NOMO-1 (cell line): ENCODE results near the gene CLDN12.
A peak's percentile ranks its signal among the peaks of the same experiment; 100 is the strongest.

Source experiments
- DNase-seq, 2 experiments: peaks; one replicate each; lab custom pipeline; 2025; ENCODE audit not compliant: unreplicated experiment in 2 of 2; lab: John Stamatoyannopoulos, UW

The CLDN12 gene

DNA sequence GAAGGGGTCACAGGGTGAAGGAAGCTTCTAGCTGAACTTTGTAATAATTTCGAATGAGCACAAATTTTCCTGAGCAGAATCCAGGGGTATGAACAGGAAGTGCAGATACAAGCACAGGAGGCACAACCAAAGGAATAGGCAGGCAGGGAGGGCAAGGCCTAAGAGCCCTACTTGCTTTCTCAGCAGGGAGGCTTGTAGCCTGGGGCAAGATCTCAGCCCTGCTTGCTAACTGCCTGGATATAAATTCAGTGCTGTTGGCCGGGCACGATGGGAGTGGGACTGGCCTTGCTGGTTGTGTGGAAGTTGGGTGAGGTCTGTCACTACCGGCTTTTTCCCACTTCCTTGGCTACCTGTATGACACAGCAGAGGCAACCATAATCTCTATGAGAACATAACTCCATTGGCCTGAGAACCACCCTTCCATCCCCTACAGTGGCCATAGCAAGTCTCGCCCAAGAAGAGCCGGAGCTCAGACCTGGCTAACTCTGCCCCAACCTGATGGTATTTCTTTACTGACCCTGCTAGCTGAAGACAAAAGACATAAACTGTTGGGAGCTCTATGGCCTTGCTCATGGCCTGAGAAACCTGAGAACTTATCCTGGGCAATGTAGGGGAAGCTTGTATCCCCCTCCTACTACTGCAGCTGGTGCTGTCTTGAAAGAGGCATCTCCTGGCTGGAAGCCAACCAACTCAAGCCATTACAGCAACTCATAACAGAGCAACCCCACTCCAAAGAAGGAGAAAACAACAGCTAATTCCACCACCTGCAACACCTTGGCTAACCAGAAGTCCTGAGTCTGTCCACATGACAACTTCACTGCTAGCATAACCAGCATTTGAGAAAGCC is 27.6 kb downstream of the CLDN12 start:
- DNase-seq, result no peak

DNA sequence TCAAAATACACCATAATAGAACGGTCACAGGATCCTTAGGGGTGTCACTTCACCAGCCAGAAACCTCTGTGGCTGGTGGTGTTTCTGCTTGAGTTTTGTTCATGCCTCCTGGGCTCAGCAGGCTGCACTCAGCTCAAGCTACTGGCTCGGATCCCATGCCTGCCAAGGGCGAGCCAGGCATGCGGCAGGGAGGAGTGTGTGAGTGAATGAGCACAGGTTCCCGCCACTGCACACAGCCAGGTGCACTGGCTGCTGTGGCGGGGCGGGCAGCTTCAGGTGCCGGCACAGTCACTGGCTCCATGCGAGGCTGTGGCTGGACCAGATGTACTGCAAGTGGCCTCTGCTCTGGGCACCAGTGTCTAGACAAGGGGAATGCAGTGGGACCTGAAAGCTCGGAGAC is 29.5 kb downstream of the CLDN12 start:
- DNase-seq, result no peak

DNA sequence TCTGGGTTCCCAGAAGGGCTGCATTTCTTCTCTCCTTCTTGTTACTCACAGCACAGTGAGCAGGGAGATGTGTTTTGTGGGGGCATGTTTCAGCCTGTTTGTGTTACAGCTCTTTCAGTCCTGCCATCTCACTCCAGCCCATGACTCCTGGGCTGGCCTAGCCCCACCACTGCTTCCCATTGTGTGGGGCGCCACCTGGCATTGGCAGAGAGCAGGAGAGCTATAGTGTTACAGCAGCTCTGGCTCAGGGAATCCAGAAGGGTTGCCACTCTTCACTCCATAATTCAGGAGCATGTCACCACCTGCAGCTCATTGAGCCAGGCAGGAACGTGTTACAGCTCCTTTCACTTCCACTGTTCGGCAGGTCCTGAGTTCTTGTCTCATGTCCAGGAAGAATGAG is 30.0 kb downstream of the CLDN12 start:
- no peak for DNase-seq

DNA sequence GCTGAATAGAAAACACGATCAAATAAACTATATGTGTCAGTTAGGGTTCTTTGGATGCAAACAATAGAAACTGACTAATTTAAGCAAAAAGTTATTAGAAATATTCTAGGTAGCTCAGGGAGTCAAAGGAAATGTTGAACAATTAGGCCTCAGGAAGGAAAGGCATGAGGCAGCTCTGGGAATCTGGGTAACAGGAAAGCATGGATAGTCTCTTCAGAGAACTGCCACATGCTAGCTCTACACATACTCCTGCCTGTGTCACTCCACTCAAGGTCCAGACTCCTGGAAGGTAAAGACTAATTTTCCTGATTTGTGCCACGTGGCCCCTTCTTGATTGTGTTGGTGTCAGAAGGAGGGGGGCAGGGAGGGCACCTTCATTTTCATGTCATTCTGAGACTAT is 42.4 kb downstream of the CLDN12 start:
- no peak for DNase-seq

DNA sequence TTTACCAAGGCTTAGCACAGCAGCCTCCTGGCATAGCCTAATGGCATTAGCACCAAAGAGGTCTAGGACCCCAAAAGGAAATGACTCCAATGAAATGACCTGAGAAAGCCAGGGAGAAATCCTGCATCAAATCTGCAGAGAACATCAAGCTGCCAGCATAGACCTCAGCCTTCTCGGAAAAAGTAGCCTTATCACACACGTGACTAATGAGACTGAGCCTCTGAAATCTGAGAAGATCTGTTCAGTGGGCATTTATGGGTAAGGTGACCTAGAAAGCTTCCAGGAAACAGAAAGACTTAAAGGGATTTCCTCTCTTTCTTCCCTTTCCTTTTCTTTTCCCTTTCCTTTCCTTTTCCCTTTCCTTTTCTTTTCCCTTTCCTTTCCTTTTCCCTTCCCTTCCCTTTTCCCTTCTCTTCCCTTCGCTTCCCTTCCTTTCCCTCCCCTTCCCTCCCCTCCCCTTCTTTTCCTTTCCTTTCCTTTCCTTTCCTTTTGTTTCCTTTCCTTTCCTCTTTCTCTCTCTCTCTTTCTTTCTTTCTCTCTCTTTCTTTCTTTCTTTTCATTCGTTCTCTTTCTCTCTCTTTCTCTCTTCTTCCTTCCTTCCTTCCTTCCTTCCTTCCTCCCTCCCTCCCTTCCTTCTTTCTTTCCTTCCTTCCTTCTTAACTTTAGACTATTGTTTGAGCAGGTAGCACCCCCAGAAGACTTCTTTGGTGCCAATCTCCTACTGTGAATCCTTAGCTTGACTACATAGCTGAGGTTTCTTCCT is 43.1 kb downstream of the CLDN12 start:
- no peak for DNase-seq

DNA sequence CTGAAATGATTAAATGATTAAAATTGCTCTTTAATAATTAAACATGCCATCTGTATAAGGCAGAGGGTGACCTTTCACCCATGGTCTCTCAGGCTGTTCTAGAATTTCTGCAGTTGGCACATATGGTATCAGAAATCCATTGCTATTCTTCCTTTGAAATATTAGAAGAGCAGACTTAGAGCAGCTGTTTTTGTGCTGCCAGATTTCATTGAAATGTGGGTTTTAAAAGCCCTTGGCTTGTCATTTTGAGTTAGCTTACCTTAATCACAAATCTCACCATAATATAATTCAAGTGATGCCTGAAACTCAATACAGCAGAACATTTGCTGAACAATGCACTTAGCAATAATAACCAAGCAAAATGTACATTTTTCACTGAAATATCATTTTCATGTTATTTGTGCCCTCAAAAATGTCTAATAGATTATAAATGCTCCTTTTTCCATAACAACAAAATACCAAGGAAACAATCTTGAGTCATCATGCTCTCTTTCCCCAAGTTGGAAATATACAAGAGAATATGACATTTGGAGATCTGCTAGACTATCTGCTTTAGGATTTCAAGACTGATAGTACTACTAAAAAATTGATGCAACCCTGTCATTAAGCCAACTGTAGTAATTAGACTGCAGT is 50.1 kb downstream of the CLDN12 start:
- no peak for DNase-seq

DNA sequence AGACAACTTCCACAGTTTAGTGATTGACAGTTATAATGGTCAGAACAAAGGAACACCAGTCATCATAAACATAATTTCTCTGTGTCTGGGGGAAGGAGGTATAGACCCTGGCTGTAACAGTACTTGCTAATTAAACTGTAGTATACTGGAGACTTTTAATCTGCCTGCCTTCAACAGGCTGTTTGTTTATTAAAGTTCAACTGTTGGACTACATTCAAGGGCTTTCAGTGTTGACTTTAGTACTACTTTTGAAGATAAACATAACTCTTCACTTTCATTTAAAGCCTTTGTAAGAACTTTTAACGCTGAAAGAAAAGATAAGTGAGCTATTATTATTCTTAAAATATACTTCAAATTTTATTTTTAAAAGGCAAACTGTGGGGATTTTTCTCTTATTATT is 50.7 kb downstream of the CLDN12 start:
- DNase-seq, result no peak

DNA sequence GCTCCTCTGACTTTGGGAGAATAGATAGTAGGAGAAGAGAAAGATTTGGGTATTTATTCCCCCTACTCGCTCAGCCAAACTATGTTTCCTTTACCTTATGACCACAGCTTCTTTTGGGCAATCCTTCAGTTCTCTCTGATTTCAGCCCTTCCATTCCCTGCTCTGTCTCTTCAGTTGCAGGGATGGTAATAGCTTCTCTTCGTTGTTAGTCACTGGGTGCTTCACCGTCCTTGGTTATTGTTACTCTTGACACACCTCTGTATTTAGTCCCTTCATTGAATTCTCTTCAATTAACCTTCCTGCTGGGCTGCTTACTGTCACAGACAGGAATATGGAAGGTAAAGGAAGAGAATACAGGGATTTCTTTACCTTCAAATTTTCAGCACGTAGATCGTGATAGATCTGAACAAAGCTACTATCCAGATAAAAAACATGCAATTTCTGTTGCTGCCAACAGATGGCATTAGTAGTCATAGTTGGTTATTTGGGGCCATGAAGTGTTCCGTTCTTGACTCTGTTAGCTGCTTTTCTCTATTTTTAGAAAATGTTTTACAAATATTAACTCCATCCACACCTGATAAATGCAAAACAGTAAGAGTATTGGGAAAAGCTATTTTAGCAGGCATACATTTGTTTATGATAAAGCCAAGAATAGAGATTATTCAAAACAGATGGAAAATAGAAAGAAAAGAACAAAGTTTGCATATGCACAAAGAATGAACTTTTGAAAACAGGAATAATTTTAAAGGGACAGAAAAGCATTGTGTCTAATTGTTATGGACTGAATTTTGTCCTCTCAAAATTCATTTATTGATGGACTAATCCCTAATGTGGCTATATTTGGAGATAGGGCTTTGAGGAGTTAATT is 52.1 kb downstream of the CLDN12 start:
- DNase-seq, result peak; percentile 74 to 86

DNA sequence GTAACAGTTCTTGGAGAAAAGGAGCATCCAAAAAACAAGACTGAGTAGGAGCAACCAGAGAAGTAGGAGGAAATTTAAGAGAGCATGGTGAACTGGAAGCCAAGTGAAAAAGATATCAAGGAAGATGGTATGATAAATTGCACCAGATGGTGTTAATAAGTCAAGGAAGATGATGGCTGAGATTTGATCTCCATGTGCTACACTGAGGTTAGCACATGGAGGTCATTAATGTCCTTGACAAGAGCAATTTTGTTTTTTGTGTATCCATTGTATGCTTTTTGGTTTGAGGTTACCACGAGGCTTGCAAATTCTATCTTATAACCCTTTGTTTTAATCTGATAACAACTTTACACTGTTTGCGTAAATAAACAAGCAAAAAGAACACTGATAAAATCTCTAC is 54.8 kb downstream of the CLDN12 start:
- no peak for DNase-seq

DNA sequence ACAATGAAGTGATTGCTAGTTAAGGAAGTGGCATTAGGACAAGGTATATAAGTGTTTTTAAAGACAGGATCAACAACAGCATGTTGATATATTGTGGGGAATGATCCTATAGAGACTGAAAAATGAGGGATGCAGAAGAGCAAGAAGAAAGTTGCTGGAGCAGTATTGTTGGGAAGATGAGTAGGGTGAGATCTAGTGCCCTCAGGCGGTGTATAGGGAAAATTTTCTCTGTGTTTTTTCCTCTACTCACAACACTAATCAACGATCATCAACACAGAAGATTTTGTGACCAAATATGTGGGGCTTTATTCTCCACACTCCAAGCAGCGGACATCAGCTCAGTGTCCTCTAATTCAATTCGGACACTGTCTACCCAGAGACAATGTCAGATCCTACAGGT is 56.6 kb downstream of the CLDN12 start:
- no peak for DNase-seq

DNA sequence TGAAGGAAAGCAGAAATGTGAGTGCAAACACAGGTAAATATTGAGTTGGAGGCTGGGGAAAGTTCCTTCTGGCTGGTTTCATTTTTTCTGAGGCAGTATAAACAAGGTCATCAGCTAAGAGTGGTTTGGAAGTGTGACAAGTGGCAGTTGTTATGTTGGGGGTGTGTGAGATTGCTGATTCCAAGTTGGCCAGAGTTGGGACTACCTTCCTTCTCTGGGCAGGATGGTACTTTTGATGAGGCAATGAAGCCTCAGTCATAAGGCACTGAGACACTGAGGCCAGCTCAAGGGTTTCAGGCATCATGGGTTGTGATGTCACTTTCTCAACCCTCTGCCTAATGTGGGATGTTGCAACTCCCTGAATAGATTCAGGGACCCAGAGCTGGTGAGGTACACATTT is 58.0 kb downstream of the CLDN12 start:
- no peak for DNase-seq

DNA sequence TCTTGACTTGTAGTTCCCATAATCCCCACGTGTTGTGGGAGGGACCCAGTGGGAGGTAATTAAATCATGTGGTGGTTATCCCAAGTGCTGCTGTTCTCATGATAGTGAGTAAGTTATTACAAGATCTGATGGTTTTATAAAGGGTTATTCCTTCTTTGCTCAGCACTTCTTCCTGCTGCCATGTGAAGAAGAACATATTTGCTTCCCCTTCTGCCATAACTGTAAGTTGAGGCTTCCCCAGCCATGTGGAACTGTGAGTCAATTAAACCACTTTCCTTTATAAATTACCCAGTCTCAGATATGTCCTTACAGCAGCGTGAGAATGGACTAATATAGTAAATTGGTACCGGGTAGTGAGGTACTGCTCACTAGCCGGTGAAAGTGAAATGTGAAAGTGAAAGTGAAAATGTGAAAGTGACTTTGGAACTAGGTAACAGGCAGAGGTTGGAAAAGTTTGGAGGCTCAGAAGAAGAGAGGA is 59.9 kb downstream of the CLDN12 start:
- peak; percentile 6 to 60 for DNase-seq
